ENCODE results near the gene THAP4.

DNA sequence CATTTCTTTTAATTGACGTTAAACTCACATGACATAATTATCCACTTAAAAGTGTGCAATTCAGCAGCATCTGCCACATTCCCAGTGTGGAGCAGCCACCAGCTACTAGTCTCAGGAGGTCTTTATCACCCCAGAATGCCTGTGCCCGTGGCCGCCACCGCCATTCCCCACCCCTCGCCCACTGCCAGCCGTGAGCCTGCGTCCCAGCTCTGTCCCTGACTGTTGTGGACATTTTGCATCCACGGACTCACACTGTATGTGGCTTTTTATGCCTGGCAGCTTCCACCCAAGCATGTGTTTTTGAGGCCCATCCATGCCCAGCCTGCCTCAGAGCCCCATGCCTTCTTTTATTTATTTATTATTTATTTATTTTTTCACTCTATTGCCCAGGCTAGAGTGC lies 69.2 kb downstream of the THAP4 start:
- TF ChIP-seq, protein P1, sequence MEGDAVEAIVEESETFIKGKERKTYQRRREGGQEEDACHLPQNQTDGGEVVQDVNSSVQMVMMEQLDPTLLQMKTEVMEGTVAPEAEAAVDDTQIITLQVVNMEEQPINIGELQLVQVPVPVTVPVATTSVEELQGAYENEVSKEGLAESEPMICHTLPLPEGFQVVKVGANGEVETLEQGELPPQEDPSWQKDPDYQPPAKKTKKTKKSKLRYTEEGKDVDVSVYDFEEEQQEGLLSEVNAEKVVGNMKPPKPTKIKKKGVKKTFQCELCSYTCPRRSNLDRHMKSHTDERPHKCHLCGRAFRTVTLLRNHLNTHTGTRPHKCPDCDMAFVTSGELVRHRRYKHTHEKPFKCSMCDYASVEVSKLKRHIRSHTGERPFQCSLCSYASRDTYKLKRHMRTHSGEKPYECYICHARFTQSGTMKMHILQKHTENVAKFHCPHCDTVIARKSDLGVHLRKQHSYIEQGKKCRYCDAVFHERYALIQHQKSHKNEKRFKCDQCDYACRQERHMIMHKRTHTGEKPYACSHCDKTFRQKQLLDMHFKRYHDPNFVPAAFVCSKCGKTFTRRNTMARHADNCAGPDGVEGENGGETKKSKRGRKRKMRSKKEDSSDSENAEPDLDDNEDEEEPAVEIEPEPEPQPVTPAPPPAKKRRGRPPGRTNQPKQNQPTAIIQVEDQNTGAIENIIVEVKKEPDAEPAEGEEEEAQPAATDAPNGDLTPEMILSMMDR (IDR thresholded peaks at IDR 0.05): no peak
- TF ChIP-seq ZNF138 (CRISPR knock-in tag; conservative IDR thresholded peaks at IDR 0.05): no peak
- TF ChIP-seq, protein P2, sequence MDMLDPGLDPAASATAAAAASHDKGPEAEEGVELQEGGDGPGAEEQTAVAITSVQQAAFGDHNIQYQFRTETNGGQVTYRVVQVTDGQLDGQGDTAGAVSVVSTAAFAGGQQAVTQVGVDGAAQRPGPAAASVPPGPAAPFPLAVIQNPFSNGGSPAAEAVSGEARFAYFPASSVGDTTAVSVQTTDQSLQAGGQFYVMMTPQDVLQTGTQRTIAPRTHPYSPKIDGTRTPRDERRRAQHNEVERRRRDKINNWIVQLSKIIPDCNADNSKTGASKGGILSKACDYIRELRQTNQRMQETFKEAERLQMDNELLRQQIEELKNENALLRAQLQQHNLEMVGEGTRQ (CRISPR knock-in tag; IDR thresholded peaks at IDR 0.05): no peak

All from WTC11 (cell line).